Activated effector memory CD4-positive, alpha-beta T cell treated with Interleukin-2 at 50 U/mL for 16 hours (primary cell): ENCODE measurements around the gene ALDH3A2.
"Not testable (repeated sequence)": the region's sequence is repeated elsewhere in the genome, so short reads cannot be mapped to it uniquely, and the experiment has no call there.

ENCODE experiments used
- DNase-seq: peaks from one replicate; pipeline ENCODE4 v3.0.0-alpha.2; 2020

ALDH3A2 gene

GRCh38 chr17:19651451-19652238 is 3.1 kb downstream of the ALDH3A2 start:
- no peak for DNase-seq

DNA sequence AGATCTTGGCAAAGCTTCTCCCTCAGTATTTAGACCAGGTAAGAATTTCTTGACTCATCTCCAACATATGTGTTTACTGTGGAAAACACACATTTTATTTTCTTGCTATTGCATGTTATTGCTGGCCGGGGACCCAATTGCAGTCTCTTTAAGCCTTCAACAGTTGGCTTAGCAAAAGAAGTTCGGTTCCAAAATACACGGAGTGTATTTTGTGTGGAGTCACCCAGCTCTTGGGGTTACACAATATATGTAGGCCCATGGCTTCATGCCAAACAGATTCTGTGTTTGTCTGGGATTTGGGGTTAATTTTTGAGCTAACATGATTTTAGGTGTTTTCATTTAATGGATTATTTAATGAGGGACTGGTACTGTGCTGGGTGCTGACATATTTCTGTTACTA is 4.0 kb downstream of the ALDH3A2 start:
- DNase-seq = no peak

- no peak for DNase-seq
These were observed 5.9 kb downstream of the ALDH3A2 start for GRCh38 chr17:19654342-19654886.

DNA sequence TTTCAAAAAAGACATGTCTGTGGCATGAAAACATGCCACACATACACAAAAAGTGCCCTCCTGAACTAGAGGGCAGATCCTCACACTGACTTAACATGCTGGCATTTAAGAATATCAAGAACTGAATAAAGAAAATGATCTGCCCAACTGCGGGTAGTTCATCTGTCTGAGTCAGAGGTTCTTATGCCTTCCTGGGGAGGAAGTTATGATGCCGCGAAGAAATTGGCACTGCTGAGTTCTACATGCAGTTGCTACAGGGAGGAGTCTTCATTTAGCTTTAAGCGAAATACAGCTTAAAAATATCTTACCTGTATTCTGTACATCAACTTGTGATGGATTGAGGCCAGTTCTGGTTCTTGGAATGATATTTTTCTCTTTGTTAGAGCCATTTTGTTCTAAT is 6.3 kb downstream of the ALDH3A2 start:
- no peak for DNase-seq

- no peak for DNase-seq
These were observed 7.8 kb downstream of the ALDH3A2 start for GRCh38 chr17:19656336-19656735.

- DNase-seq = no peak
These were observed 8.5 kb downstream of the ALDH3A2 start for GRCh38 chr17:19656851-19657581.

DNA sequence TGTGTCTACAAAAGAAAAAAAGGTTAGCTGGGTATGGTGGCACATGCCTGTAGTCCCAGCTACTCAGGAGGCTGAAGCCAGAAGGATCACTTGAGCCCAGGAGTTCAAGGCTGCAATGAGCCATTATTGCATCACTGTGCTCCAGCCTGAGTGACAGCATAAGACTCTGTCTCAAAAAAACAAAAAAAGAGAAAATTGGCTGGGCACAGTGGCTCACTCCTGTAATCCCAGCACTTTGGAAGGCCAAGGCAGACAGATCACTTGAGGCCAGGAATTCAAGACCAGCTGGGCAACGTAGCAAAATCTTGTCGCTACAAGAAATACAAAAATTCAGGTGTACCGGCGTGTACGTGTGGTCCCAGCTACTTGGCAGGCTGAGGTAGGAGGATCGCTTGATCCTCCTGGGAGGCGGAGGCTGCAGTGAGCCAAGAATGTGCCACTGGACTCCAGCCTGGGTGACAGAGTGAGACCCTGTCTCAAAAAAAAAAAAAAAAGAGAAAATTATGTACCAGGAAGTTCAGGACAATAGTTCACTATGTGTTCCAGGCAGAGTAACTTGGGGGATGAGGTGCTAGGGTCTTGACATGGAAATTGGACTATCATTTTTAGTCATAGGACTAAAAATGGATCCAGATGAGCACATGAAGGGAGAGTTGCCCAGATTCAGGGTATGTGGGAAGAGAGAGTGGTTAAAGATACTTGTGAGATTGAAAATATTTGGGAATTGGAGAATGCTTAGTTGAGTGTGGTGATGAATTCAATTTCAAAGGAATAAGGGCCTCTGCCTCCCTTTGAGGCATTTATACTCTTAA is 11.0 kb downstream of the ALDH3A2 start:
- no peak for DNase-seq

DNA sequence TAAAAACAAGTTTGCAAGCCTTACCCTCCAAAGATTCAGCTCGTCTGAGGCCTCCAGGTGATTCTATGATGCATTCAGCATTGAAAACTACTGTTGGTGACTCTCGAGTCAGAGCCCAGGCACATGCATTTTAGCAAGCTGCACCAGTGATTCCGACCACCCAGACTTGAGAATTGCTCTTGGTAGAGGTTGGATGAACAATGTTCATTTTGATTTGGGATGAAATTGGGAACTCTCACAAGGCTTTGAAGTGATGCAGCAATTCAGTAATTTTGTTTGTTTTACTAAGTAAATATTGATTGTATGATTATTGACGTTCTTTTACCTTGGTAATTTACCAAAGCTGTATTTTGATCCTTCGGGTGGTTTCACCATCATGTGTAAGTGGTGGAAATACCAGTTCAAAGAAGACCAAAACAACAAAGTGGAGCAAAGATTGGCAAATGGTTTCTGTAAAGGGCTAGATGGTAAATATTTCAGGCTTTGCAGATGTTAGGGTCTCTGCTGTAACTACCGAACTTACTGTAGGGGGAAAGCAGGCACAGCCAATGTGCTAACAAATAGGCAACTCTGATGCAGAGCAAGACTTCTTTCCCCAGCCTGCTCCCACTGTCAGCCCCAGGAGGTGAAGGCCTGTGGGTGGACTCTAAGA is 11.8 kb downstream of the ALDH3A2 start:
- DNase-seq = no peak

GRCh38 chr17:19661121-19661520 is 12.6 kb downstream of the ALDH3A2 start:
- DNase-seq = no peak

DNA sequence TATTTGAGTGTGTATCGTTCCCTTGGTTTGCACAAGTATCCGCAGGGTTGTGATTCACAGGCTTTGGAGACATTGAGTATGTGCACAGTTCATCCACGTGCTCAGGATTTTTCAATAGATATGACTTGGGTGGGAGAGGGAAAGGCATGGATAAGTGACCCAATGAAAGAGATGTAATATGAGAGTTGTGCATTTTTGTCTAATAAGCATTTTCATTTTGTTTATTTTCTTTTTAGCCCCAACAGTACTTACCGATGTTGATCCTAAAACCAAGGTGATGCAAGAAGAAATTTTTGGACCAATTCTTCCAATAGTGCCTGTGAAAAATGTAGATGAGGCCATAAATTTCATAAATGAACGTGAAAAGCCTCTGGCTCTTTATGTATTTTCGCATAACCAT is 14.5 kb downstream of the ALDH3A2 start:
- DNase-seq = no peak

DNA sequence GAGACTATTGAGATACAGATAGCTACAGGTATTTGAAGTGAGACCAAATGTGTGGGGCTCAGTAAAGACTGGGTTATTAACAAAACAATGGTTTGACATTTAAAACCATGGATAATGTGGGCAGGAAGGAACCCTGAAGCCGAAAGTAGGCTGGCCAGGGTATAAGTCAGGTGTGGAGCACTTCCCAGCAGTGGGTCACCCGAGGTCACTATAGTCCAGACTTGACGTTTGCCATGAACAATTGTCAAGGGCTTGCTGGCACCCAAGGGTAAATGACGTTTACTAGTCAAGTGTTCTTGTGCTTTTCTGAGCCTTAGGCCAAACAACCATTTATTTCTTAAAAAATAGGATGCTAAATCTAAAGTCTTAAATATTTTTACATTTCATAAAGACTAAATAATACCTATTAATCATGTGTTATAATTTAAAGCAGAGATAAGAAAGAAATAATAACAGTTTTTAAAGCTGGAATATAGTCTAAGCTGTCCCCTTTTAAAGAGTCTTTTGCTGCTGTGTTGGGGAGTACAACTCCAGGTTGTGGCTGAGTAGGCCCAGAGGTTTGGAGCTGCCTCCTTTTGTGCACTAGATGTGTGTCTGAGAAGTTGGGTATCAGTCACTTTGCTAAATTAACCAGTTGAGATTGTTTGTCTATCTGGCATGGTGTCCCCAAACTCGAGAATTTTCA is 15.7 kb downstream of the ALDH3A2 start:
- DNase-seq = no peak

GRCh38 chr17:19664821-19665181 is 16.2 kb downstream of the ALDH3A2 start:
- no peak for DNase-seq

DNA sequence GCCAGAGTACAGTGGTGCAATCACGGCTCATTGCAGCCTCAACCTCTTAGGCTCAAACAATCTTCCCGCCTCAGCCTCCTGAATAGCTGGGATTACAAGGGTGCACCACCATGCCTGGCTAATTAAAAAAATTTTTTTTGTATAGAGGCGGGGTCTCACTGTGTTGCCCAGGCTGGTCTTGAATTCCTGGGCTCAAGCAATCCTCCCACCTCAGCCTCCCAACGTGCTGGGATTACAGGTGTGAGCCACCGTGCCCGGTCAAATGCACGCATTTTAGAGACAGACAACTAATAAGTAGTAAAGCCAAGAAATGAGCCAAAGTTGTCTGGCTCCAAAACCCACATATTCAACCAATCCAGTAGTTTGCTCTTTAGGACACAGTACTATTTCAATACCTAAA is 21.1 kb downstream of the ALDH3A2 start:
- not testable (repeated sequence) for DNase-seq

- no peak for DNase-seq
These were observed 22.4 kb downstream of the ALDH3A2 start for GRCh38 chr17:19670908-19671307.

DNA sequence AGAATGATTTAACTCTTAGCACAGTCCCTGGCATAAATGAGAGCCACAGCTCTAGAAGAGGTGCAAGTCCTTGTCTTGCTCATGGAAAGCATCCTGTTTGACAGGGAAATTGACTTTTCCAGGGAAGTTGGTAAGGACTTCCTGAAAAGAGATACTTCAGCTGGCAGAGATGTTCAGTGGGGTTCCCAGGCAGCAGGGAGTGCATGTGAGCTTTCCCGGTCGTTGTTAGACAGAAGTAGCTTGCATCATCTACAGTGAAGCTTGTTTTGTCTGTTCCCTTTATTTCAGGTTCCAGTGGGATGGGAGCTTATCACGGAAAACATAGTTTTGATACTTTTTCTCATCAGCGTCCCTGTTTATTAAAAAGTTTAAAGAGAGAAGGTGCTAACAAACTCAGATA is 22.9 kb downstream of the ALDH3A2 start:
- no peak for DNase-seq

- no peak for DNase-seq
These were observed 23.6 kb downstream of the ALDH3A2 start for GRCh38 chr17:19672009-19672750.

- DNase-seq = no peak
These were observed 25.1 kb downstream of the ALDH3A2 start for GRCh38 chr17:19673623-19674022.

DNA sequence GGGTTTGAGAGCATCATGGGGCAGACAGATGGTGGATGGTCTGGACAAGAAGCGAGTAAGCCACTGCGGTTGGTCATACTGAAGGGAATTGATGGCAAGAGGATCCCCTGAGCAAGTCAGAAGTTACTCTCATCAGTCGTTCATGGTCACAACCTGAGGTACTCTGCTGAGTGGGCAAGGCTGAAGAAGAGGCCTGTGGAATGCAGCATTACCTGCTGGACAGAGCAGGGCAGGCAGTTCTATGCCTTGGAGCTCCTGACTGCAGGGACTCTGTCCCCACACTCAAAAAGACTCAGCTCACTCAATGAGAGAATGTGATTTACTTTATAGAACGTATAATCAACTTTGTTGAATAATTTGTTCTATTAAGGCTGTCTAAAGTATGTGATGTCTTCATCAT is 28.3 kb downstream of the ALDH3A2 start:
- no peak for DNase-seq

DNA sequence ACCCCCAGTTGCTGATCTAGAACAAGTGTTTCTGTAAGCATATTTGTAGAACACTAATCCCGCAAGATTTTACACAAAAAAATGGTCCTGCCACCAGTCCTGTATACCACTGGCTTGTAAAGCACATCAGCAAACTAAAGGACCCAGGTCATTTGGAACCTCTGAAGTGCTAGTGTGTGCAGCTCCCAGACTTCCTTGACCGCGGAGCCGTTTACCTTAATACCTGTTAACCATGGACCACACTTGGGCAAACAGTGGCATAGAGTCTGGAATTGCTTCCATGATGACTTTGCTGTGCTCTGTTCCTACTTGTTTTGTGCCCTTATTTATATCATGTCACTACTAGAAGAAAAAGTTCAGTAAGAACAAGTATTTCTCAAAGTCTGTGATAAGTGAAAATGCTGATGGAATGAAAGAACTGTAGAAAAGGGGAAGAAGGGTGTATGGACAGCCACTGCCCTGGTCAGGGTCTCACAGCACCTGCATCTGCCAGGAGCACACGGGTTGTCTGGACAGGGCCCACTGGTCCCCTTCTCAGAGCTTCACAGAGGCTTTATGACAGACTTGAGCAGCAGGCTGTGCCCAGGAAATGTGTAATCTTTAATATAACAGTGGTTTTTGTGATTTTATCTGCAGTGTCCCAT is 29.3 kb downstream of the ALDH3A2 start:
- no peak for DNase-seq

GRCh38 chr17:19678581-19679453 is 30.3 kb downstream of the ALDH3A2 start:
- no peak for DNase-seq
